ENCODE measurements around the gene MCF2L. TPM values are rescaled to one million over a fixed set of nuclear protein-coding genes. Genes with fewer than 3 reads are reported as not detected.

Gene MCF2L
- total and polyA plus RNA-seq, 2 experiments from 2014 or later = 4.8 to 25.6 TPM

DNA sequence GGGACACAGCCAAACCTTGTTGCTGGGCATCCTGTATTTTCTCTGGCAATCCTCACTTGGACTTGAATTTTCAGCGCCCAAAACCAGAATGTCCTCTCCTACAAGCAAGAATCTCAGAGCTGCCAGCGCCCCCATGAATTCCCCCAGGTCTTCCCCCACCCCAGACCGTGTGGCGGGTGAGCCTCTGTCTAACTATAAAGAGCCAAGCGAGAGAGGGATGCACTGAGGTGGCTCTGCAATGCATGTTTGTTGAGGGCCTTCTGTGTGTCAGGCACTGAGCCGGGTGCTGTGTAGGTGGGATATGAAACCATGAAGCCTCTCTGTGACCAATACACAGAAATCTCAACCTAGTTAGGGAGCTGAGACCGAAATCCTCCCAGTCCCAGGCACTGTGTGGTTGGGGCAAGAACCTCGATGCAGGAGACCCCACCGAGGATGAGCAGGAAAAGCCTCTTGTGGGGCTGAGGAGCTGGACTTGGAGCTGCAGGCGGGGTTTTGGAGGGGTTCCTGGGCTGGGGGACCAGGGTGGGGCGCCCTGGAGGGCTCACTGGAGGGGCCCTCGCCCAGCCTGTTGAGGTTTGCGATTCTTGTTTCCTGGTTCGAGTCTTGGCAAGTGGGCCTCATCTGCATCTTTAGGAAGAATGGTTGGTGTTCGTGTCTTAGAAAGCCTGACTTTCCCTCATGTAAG lies 177.0 kb downstream of the MCF2L start:
- Mint-ChIP-seq H3K4me3 (no peak overlapping the region), H3K27ac (no peak overlapping the region), H3K36me3 (ENCODE audit: low read depth) (no peaks in the 10 kb centered on the region), H3K27me3 (ENCODE audit: insufficient read depth, low read depth, poor library complexity) (peaks cover 2% of the 10 kb centered on the region), H3K9me3 (no peaks in the 10 kb centered on the region), H3K4me1 (peaks cover under 1% of the 10 kb centered on the region; the same call in 2 of the 3 replicates)
- H3K36me3 ChIP-seq (ENCODE audit: insufficient read depth) = no peaks in the 10 kb centered on the region
- H3K9me2 ChIP-seq (ENCODE audit: insufficient read depth) = no peaks in the 10 kb centered on the region
- DNase-seq (ENCODE audit: low spot score) (no peak), ATAC-seq (no peak)
- no peak overlapping the region for H3K4me2 ChIP-seq
- no peaks in the 10 kb centered on the region for H3K79me2 ChIP-seq (replicated peaks; ENCODE audit: insufficient read depth)
- H3K4me3 ChIP-seq = no peak overlapping the region
- no peak overlapping the region for H3K27ac ChIP-seq (ENCODE audit: low read depth)
- no peaks in the 10 kb centered on the region for H3K4me1 ChIP-seq (ENCODE audit: insufficient read depth)
- no peaks in the 10 kb centered on the region for H3F3A ChIP-seq (replicated peaks; ENCODE audit: low read depth)
- H2AFZ ChIP-seq = no peak overlapping the region; the same call in 1 of the 2 replicates
- TF ChIP-seq STAT1 (IDR thresholded peaks at IDR 0.05; ENCODE audit: unreplicated experiment) (no peak), CREB1 (CRISPR knock-in tag; IDR thresholded peaks at IDR 0.05; ENCODE audit: low read depth) (no peak)
- TF ChIP-seq, protein P1, sequence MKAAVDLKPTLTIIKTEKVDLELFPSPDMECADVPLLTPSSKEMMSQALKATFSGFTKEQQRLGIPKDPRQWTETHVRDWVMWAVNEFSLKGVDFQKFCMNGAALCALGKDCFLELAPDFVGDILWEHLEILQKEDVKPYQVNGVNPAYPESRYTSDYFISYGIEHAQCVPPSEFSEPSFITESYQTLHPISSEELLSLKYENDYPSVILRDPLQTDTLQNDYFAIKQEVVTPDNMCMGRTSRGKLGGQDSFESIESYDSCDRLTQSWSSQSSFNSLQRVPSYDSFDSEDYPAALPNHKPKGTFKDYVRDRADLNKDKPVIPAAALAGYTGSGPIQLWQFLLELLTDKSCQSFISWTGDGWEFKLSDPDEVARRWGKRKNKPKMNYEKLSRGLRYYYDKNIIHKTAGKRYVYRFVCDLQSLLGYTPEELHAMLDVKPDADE (IDR thresholded peaks at IDR 0.05) = no peak
- TF ChIP-seq, protein P2, sequence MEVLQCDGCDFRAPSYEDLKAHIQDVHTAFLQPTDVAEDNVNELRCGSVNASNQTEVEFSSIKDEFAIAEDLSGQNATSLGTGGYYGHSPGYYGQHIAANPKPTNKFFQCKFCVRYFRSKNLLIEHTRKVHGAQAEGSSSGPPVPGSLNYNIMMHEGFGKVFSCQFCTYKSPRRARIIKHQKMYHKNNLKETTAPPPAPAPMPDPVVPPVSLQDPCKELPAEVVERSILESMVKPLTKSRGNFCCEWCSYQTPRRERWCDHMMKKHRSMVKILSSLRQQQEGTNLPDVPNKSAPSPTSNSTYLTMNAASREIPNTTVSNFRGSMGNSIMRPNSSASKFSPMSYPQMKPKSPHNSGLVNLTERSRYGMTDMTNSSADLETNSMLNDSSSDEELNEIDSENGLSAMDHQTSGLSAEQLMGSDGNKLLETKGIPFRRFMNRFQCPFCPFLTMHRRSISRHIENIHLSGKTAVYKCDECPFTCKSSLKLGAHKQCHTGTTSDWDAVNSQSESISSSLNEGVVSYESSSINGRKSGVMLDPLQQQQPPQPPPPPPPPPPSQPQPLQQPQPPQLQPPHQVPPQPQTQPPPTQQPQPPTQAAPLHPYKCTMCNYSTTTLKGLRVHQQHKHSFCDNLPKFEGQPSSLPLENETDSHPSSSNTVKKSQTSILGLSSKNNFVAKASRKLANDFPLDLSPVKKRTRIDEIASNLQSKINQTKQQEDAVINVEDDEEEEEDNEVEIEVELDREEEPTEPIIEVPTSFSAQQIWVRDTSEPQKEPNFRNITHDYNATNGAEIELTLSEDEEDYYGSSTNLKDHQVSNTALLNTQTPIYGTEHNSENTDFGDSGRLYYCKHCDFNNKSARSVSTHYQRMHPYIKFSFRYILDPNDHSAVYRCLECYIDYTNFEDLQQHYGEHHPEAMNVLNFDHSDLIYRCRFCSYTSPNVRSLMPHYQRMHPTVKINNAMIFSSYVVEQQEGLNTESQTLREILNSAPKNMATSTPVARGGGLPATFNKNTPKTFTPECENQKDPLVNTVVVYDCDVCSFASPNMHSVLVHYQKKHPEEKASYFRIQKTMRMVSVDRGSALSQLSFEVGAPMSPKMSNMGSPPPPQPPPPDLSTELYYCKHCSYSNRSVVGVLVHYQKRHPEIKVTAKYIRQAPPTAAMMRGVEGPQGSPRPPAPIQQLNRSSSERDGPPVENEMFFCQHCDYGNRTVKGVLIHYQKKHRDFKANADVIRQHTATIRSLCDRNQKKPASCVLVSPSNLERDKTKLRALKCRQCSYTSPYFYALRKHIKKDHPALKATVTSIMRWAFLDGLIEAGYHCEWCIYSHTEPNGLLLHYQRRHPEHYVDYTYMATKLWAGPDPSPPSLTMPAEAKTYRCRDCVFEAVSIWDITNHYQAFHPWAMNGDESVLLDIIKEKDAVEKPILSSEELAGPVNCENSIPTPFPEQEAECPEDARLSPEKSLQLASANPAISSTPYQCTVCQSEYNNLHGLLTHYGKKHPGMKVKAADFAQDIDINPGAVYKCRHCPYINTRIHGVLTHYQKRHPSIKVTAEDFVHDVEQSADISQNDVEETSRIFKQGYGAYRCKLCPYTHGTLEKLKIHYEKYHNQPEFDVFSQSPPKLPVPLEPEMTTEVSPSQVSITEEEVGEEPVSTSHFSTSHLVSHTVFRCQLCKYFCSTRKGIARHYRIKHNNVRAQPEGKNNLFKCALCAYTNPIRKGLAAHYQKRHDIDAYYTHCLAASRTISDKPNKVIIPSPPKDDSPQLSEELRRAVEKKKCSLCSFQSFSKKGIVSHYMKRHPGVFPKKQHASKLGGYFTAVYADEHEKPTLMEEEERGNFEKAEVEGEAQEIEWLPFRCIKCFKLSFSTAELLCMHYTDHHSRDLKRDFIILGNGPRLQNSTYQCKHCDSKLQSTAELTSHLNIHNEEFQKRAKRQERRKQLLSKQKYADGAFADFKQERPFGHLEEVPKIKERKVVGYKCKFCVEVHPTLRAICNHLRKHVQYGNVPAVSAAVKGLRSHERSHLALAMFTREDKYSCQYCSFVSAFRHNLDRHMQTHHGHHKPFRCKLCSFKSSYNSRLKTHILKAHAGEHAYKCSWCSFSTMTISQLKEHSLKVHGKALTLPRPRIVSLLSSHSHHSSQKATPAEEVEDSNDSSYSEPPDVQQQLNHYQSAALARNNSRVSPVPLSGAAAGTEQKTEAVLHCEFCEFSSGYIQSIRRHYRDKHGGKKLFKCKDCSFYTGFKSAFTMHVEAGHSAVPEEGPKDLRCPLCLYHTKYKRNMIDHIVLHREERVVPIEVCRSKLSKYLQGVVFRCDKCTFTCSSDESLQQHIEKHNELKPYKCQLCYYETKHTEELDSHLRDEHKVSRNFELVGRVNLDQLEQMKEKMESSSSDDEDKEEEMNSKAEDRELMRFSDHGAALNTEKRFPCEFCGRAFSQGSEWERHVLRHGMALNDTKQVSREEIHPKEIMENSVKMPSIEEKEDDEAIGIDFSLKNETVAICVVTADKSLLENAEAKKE (CRISPR knock-in tag; IDR thresholded peaks at IDR 0.05) = no peak
- no peaks in the 10 kb centered on the region for H4K20me1 ChIP-seq (replicated peaks; ENCODE audit: insufficient read depth)
- no peaks in the 10 kb centered on the region for H3K27me3 ChIP-seq (ENCODE audit: insufficient read depth)
